Dermis microvascular lymphatic vessel endothelial cell (primary cell): ENCODE measurements around the gene ARL8A. TPM values are rescaled to one million over a fixed set of nuclear protein-coding genes. Genes with fewer than 3 reads are reported as not detected.
A peak's percentile ranks its signal among the peaks of the same experiment; 100 is the strongest.
"Not testable (repeated sequence)": the region's sequence is repeated elsewhere in the genome, so short reads cannot be mapped to it uniquely, and the experiment has no call there.

Experiments
- DNase-seq, 2 donors: peaks; one replicate each; pipeline versions ENCODE4 v3.0.0 to v3.0.0-alpha.2; 2010; ENCODE audit warnings: low read depth in 2 of 2
- total RNA-seq: library from RNA; depleted of rRNA; stranded (reverse); fragments of >200 nt; gene quantifications from 2 replicates; pipeline ENCODE4 v1.2.1, GENCODE V29; 2014

ARL8A gene
- total RNA-seq, 1 donor from 2014 or later = 16.8 TPM

DNA sequence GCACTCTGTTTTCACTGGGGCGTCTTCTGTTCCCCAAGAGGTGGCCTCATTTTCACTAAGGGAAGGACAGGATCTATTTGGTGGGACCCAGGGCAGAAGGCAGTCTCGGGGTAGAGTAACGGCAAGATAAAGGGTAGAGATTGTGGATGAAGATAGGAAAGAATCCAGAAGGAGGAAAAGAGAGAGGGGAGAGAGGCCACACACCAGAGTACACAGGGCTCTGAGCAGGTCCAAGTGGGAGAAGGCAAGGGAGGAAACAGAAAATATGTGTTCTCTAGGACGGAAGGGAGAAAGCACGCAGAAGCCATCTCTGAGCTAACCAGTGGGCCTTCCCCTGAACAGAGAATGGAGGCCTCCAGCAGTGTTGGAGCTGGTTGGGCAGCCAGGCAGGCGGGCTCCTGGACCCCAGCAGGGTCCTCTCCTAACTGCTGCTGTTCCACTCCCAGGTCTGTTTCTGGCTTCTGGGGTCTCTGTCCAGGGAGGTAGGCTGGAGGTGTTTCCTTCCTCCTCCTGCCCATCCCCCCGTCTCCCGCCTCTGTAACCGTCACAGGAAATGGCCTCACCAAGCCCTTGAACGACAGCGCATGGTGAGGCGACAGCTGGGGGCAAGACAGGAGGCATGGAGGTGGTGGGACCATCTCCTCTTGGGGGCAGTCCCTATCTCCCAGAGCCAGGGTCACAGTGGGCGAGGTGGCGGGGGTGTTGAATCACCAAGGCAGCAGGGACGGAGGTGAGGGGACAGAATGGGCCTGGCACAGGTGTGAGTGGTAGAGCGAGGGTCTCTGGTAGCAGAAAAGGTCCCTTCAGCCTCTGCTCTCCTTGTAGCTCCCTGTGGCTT lies 15.2 kb upstream of the ARL8A start:
- no peak for DNase-seq

DNA sequence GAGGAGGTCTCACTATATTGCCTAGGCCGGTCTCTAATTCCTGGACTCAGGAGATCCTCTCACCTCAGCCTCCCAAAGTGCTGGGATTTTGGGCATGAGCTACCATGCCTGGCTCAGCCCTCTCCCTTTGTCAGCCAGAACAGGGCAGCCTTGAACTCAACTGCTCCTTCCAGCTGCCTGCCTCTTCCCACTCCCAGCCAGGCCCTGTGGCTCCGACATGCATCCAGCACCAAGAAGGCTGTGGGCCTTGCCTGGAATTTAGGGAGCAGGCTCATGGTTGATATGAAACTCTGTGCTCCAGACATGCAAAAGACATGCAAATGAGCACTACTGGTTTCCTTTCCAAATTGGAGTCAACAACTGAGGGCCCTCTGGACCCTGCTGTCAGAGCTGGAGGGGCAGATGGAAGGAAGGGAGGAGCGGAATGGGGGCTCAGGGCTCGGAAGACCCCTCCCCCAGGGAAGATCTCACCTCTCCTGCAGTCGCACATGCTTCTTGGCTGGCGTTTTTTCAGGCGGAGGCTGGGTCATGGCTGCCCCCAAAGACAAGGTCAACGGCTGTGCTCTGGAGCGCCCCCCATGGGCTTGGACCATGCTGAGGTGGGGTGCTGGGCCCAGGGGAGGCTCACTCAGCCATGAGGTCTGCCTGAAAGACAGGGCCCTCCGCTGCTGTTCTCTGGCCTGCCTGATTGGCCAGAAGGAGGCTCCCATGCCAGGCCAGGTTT lies 14.4 kb upstream of the ARL8A start:
- DNase-seq = no peak

DNA sequence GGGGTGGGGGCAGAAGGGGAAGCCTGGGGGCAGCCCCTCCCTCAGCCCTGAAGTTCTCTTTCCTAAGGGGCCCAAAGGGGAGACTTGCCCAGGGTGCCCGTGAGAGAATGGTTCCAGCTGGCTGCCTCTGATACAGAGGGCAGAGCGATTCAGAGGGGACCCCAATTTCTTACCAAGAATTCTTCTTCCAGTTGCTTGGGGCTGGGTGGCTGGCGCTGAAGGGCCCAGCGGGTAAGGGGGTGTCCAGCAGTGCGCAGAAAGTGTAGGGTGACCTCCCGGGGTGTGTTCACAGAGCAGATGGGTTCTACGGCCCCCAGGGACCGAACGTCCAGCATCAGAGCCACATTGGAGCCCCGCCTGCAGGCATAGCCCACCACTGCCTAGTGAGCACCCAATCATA lies 13.4 kb upstream of the ARL8A start:
- no peak for DNase-seq

DNA sequence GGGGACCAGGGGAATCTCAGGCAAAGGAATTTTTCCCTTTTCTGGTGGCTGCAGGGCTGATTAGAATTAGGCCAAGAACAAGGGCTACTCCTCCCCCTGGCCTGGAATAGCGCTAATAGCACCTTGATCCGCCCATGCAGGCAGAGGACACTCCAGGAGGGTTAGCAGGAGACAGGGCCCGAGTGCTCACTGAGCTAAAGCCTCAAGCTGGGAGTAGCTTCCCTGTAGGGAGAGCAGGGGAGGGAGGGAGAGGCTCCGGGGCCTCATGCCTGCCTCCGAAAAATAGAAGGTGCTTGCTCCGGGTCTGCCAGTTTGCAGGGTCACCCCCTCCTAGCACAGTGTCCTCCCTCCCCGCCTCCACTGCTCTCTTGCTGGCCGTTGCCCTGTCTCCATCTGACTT lies 12.1 kb upstream of the ARL8A start:
- DNase-seq = no peak

DNA sequence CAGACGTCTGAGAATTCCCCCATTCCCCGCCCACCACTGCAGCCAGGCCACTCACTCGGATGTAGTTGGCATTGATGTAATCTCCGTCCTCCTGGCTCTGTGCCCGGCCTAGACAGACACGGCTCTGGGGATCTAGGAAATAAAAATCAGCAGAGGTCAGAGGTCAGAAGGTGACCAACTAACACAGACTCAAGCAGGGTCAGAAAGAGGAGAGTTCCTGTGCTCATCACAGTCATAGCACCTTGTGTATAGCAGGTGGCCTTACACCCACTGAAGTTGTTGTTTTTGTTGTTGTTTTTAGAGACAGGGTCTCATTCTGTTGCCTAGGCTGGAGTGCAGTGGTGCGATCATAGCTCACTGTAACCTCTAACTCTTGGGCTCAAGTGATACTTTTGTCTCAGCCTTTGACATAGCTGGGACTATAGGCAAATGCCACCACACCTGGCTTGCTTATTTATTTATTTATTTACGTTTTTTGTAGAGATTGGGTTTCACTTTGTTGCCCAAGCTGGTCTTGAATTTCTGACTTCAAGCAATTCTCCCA lies 11.0 kb upstream of the ARL8A start:
- DNase-seq = peak in 1 of 2 donors; percentile 59

DNA sequence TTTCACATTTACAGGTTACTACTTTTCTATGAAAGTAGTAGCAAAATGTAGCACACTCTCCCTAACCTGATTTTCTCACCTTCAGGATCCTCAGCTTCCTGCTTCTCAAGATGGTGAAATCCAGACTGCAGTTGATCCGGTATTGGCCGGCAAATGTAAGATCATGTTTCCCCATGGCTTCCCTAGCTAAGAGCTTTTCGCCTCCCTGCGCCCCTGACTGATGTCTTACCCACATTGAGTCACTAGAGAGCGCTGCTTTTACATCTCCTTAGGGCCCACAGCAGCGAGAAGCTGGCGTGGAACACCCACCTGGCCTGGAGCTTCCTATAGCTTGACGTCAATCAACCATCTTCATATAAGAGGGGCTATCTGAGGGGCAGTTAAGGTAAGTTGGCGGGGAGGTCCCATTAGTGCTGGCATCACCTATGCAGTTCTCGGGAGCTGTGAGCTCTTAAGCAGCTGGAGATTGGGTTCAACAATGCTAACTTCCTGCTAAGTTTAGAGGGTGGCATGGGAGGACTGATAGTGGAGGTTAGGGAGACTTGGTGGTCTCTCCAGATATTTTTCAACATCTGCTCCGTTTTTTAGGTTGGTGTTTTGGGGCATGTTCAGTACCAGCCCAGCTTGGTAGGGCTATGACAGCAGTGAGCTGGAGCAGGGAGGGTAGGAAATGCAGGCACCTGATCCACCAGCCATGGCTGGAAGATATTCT lies 10.4 kb upstream of the ARL8A start:
- peak; percentile 17 to 56 for DNase-seq

DNA sequence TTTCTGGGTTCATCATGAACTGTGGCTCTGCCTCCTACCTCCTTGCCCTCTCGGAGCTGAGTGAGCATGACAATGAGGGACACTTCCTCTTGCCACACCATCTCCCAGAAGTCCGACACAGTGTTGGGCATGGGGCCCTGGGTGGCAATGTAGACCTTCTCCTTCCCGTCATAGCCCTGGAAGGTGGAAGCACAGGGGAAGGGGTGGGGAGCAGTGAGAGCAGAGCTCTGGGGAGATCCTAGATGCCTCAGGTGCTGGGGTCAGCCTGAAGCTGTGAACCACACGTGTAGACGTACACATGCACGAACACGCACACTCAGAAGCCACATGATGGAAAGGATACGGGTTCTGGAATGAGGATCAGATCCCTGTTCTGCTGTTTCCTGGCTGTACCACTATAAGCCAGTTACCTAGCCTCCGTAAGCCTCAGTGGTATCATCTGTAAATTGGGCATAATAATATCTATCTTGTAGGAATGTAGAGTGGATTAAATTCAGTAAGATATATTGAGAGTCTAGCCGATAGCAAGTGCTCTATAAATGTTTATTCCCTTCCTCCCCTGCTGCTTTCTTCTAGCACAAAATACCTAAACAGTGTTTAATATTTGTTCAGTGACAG lies 9.7 kb upstream of the ARL8A start:
- DNase-seq = no peak

DNA sequence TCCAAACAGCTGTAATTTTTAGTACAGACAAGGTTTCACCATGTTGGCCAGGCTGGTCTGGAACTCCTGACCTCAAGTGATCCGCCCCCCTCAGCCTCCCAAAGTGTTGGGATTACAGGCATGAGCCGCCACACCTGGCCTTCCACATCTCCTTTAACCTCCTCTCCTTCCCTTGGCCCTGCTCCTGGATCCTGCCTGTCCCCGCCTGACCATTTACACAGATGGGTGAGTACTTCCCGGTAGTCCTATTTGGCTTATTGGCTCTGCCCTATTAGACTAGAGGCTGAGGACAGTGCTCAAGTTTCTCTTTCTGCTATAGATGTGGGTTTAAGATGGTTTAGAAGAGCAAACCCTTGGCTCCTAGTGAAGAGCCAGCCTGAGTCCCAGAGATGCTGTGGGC lies 8.7 kb upstream of the ARL8A start:
- no peak for DNase-seq

DNA sequence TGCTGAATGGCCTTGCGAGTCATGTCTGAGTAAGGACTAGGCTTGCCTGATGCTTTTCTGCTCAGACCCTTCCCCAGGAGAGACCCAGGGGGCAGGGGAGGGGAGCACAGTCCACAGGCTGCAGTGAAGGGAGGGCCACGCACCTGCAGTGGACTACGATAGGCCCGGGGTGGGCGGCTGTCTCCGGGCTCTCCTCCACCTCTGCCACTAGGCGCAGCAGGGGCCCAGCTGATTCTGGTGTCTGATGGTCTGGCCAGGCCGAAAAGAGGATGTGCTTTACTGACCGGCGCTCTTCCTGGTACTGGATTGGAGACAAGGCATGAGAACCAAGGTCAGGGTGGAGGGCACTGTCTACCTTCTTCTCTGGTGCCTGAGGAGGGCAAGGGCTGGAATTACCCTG lies 7.9 kb upstream of the ARL8A start:
- no peak for DNase-seq

DNA sequence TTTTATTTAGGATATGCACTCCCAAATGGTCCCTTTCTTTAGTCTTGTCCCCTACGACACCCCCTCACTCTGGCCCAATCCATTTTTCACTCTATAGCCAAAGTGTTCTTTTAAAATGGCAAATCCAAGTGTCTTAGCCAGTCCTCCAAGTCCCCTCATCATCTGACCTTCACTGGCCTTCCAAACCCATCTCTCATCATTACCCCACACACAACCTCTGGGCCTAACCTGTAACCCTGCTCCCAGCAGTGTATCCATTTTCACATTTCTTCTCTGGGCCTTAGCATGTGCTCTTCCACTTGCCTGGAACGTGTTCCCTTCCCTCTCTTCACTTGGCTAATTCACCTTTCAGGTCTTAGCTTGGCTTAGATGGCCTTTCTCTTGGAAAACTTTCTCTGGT lies 6.5 kb upstream of the ARL8A start:
- DNase-seq = no peak

DNA sequence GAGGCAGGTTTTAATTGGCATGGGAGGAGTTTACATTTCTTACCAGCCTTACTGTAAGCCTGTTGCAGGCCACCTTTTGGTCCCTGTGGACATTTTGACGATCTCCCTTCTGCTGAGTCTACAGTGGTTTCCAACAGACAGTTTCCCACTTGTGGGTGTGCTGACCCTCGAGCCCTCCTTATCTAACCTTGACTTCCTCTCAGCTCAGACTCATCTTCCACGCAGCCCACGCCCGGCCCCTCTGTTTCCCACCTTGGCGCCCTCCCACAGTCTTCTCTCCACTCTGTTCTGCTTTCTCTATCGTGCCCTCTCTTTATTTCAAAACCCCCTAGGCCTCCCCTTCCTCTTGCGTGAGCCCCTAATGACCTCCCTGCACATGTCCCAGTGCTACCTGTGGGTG lies 6.1 kb upstream of the ARL8A start:
- no peak for DNase-seq

DNA sequence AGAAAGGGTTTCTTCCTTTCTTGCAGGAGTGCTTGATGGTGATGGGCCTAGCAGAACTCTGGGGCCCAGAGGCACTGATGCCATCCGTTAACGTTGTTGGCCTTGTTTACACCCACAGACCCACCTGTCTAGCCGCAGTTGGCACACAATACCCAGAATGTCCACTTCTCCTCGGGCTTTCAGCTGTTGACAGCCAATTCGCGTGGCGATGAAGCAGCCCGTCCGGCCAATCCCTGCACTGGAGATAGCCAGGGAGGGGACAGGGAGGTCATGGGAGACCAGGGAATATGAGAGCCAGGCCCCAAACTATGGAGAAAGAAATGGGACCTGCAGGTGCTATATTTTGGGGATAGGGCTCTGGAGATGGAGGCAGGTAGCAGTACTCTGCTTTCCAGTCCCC lies 5.7 kb upstream of the ARL8A start:
- no peak for DNase-seq

DNA sequence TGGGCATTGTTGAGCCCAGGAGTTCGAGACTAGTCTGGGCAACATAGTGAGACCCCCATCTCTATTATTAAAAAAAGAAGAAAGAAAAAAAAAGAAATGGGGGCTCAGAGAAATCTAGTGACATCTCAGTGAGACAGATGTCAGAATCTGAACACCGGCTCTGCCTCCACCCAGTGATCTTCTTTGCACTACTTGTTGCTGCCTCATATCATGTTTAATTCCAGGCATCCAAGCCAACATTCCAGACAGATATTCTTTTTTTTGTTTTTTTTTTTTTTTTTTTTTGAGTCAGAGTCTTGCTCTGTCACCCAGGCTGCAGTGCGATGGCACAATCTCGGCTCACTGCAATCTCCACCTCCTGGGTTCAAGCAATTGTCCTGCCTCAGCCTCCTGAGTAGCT lies 5.0 kb upstream of the ARL8A start:
- no peak for DNase-seq

DNA sequence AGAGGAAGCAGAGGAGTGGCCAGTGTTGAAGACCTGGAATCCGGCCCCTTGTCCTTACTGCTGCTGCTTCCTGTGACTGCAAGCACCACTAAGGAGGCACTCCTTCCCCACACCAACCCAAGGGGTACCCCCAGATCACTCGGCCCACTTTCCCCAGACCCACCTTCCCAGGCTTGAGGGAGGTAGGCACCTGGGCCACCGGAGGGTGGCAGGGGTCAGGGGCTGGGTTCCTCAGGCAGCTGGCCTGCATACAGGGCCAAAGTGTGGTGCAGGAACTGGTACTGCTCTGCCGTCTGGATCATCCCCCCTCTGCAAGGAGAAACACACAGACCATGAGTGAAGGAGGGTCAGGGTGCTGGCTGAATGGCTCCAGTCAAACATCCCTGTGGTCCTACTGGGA lies 3.9 kb upstream of the ARL8A start:
- no peak for DNase-seq

DNA sequence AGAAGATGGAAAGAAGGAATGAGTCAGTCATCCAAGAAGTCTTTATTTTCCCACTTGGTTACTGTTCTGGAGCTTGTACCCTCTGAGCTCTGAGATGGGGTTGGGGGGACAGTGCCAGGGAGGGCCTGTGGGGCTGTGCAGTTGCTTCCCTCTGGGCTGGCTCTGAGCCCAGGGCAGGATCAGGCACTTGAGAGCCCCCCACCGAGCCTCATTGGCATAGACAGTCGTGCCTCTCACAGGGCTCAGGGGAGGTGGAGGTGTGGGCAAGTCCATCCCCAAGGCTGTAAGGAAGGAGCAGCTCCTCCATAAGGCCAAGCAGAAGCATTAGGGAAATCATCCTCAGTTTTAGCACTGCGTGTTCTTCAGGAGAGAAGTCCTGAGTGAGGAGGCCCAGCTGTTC lies 2.5 kb upstream of the ARL8A start:
- no peak for DNase-seq

DNA sequence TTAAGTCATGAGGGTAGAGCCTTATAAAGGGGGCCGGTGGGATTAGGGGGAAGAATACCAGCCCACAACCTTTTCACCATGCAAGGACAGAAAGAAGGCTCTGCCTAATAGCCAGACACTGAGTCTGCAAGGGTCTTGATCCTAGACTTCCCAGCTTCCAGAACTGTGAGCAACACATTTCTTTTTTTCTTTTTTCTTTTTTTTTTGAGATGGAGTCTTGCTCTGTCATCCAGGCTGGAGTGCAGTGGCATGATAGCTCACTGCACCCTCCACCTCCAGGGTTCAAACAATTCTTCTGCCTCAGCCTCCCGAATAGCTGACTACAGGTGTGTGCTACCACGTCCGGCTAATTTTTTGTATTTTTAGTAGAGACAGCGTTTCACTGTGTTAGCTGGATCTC lies 1.7 kb upstream of the ARL8A start:
- DNase-seq = no peak

DNA sequence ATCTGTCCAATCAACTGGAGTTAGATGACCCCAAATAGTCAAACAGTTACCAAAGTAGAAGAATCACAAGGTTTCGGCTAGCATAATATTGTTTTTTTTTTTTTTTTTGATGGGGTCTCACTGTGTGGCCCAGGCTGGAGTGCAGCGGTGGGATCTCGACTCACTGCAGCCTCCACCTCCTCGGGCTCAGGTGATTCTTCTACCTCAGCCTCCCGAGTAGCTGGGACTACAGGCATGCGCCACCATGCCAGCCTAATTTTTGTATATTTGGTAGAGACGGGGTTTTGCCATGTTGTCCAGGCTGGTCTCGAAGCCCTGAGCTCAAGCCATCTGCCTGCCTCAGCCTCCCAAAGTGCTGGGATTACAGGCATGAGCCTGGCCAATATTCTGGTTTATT lies 1.2 kb upstream of the ARL8A start:
- not testable (repeated sequence) for DNase-seq

DNA sequence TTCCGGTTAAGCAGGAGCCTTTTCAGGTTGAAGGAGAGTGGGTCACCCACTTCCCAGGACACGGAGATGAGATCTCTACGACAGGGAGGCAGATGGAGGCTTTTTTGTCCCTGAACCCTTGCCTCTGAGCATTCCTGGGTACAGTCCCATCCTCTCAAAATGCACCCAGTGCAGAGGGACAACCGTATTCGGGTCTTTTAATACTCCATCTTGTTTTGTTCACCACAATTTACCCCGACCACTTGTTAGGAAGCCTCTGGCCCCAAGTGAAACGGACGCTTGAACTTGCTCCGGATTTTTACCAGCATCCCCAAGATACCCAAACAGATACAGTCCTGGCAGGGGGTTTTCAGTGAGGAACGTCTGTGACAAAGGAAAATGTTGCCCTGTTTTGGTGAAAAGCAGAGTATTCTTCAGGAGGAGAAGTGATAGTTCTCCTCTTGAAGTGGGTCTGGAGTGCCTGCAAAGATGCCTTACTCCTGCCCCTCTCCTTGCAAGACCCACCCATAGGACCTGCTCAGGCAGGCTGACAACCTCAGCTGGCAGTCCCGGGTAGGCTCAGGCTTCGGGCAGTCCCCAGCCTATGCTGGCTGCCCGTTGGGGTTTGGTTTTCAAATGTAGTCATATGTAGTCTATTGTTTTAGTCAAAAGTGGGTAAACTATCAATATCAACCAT lies 669 bp upstream of the ARL8A start:
- DNase-seq = no peak

DNA sequence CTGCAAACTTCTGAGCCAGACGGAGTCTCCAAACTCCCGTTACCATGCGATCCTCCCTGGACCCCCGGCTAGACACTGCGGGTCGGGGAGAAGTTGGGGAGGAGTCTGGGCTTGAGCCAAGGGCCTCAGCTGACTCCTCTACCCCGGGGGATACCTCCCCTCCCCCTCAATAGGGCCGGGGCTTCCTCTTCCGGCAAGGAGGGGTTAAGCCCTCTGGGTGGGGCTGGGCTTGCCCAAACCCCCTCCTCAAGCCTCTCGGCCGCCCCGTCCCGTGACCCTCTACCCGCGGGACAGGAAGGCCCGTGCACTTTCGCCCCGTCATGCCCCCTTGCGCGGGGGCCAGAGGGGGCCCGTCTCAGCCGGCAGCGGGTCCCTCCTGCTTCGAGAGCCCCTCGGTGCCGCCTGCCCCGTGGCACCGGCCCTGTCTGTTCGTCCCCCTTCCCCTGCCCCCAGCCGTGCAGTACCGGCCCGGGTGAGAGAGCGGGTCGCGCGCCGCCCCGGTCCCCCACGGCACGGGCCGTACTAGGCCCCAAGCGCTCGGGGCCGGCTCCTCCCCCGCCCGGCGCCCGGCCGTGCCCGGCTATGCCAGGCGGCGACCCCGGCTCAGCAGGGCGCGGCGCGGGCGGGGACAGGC lies 652 bp downstream of the ARL8A start:
- DNase-seq = peak in 1 of 2 donors; percentile 48

DNA sequence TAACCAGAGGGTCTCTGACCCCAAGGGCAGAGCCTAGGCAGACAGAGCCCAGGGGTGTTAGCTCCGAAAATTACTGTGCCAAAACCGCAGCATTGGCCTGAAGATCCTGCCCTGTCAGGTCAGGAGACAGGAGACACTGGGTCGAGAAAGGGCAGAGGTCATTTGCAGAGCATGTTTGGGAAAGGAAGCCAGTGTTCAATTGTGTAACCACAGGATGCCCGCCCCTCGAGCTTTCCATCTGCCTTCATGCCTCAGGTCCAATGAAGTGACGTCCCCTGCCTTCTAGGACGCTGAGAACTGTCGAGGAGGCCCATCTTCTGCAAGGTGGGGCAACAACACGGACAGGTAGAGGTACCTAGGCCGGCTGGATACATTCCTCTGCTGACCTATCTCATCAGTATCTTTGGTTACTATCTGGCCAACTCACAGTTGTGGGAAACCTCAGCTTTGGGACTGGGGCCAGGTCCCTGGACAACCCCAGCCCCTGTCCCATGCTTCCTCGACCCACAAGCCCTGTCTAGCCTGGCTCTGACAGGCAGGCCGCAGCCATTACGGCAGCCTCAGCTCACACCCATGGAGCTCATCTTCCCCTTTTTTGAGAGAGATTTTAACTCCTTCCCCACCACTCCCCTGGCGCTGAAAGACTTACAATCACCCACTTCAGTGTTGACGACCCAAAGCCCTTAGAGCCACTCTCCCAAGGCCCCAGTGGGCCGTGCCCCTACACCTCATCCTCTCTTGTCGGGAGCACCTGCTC lies 1.3 kb downstream of the ARL8A start:
- DNase-seq = peak; percentile 24 to 58
